Cardiac ventricle fibroblast (primary cell): ENCODE data around the gene GRWD1. TPM values are rescaled to one million over a fixed set of nuclear protein-coding genes. Genes with fewer than 3 reads are reported as not detected.

ENCODE experiments used
- total RNA-seq: library from RNA; depleted of rRNA; stranded (reverse); fragments of >200 nt; gene quantifications from 2 replicates; pipeline ENCODE4 v1.2.3, GENCODE V29; 2015

The GRWD1 gene
- 26.4 and 35.5 TPM in 2 replicates for total RNA-seq

DNA sequence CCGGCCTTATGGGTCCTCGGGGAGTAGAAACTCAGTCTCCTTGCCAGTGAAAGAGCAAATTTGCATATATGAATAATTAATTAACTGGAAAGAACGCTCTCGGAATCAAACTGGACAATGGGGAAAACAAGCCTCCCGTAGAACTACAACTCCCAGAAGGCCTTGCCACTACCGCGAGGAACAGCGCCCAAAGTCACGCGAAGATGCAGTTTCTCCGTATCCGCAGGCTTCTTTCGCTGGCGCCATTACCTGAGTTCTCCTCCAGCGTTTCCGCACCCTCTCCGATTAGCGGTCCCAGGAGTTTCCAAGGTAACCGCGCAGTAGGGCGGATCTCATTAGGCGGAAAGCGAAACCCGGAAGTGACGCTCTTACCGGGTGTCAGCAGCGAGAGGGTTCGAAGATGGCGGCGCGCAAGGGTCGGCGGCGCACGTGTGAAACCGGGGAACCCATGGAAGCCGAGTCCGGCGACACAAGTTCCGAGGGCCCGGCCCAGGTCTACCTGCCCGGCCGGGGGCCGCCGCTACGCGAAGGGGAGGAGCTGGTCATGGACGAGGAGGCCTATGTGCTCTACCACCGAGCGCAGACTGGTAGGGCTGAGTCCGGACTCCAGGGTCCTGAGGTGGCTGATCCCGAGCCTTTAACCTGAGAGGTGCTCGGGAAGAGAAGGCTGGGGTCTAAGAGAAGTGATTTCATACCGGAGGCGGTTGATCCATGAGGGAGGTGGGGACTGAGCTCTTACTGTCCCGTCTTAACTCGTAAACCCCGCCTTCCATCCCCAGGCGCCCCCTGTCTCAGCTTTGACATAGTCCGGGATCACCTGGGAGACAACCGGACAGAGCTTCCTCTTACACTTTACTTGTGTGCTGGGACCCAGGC, at the start of gene GRWD1:
Gene GRWD1 (plus strand): TSS at position 378 of the 876 bp plus-strand sequence. CDS start 23 bp downstream, at position 401.

DNA sequence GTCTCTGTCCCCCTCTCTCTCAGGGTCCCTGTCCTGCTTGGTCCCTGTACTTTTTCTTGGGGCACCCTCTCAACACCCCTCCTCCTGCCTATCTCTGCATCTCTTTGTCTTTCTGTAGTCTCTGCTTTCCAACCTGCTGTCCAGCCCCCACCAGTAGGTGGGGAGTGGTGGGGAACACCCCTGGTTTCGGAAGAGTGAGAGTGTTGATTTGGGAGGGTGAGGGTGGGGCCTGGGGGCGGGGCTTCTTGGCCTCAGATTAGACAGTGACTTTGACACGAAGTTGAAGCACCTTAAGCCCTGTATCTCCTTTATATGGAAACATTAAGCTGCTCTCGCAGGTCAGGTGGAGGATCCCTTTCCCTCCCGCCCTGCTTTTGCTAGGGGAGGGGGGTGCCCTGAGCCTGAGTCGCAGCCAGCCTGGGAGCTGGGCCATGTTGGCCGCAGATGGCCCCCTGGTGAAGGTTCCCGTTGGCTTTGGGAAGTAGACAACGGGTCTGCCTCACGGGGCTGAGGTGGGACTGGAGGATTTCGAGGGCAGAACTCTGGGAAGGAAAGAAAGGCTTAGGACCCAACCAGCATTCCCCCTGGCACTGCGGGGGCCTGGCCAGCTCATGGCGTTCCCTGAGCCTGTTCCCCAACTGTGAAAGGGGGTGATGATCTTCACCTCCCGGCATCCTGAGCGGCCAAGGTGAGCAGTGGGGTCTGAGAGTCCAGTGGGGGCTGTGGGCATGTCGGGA, 9.6 kb downstream of the GRWD1 start, which contains the start of gene KCNJ14:
Gene KCNJ14 (plus strand): TSS at position 404 of the 737 bp plus-strand sequence. CDS start 6,151 bp downstream, outside the sequence.

DNA sequence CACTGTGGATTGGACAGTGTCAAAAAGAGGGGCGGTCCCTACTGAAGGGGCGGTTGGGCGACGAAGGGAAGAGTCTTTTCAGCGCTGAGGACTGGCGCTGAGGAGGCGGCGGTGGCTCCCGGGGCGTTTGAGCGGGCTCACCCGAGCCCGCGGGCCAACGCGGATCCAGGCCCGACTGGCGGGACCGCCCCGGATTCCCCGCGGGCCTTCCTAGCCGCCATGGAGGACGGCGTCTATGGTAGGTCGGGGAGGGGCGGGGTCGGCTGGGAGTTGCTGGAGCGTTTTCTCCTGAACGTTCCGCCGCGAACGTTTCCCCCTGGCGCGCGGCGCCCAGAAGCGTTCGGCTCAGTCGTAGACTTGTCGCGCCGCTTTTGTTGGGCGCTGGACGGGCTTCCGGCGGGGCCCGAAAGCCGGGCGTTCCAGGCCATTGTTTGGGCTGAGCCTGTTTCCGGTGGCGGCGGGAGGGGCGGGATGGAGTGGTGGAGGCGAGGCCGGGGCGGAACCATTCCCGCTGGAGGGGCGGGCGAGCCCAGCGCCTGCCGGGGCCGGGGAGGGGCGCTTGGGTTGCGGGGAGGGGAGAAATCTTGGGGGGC, 23.6 kb downstream of the GRWD1 start, which contains the start of gene CYTH2:
Gene CYTH2 (plus strand): TSS at position 81 of the 593 bp plus-strand sequence. CDS start 139 bp downstream, at position 220.

Other genes starting within 250 kb of the GRWD1 start
- gene CARD8, start 190.1 kb upstream of the GRWD1 start, total RNA-seq: 12.3 and 17.7 TPM in 2 replicates
- 0.94 and 1.9 TPM in 2 replicates for gene ZNF114, start 175.9 kb upstream of the GRWD1 start, total RNA-seq
- 72.7 and 88.5 TPM in 2 replicates for gene EMP3, start 120.4 kb upstream of the GRWD1 start, total RNA-seq
- gene TMEM143, start 82.0 kb upstream of the GRWD1 start, total RNA-seq: 4.3 and 4.5 TPM in 2 replicates
- not detected in 2 replicates for gene SYNGR4, start 81.6 kb upstream of the GRWD1 start, total RNA-seq
- gene KDELR1, start 54.4 kb upstream of the GRWD1 start, total RNA-seq: 192 and 204 TPM in 2 replicates
- gene GRIN2D, start 52.3 kb upstream of the GRWD1 start, total RNA-seq: 2.1 and 2.4 TPM in 2 replicates
- gene KCNJ14, start 9.6 kb downstream of the GRWD1 start, total RNA-seq: 1.1 and 1.3 TPM in 2 replicates
- 20.3 and 57.3 TPM in 2 replicates for gene CYTH2, start 23.4 kb downstream of the GRWD1 start, total RNA-seq
- not detected in 2 replicates for gene LMTK3, start 65.9 kb downstream of the GRWD1 start, total RNA-seq
- not detected in 2 replicates for gene SULT2B1, start 106.2 kb downstream of the GRWD1 start, total RNA-seq
- gene SPACA4, start 160.8 kb downstream of the GRWD1 start, total RNA-seq: not detected in 2 replicates
- gene FAM83E, start 169.1 kb downstream of the GRWD1 start, total RNA-seq: not detected in 2 replicates
- 2,209 and 2,294 TPM in 2 replicates for gene RPL18, start 173.2 kb downstream of the GRWD1 start, total RNA-seq
- 11.5 and 14.0 TPM in 2 replicates for gene SPHK2, start 173.5 kb downstream of the GRWD1 start, total RNA-seq
- 11.5 and 14.2 TPM in 2 replicates for gene DBP, start 191.4 kb downstream of the GRWD1 start, total RNA-seq
- gene CA11, start 200.2 kb downstream of the GRWD1 start, total RNA-seq: 1.3 and 2.5 TPM in 2 replicates
- gene NTN5, start 227.0 kb downstream of the GRWD1 start, total RNA-seq: not detected in 2 replicates
- gene FUT2, start 250.0 kb downstream of the GRWD1 start, total RNA-seq: not detected in 2 replicates